Sigmoid colon (tissue), 7 donors: ENCODE data around the gene SECISBP2L. TPM values are rescaled to one million over a fixed set of nuclear protein-coding genes. Genes with fewer than 3 reads are reported as not detected.
"Not testable (repeated sequence)": the region's sequence is repeated elsewhere in the genome, so short reads cannot be mapped to it uniquely, and the experiment has no call there.

Source experiments
- DNase-seq: peaks from one replicate; pipeline ENCODE4 v3.0.0-alpha.2; 2019
- H3K27ac ChIP-seq, 4 donors: fragments of 200-600 bp; sonication (generic); one replicate each; pipeline ENCODE4 v1.5.1; 2016 to 2019; ENCODE audit warnings: mild to moderate bottlenecking in 1 of 4
- H3K27me3 ChIP-seq, 3 donors: fragments of 200-600 bp; sonication (generic); one replicate each; pipeline ENCODE4 v1.5.1; 2019; ENCODE audit warnings: mild to moderate bottlenecking in 1 of 3
- H3K36me3 ChIP-seq, 4 donors: fragments of 200-600 bp; sonication (generic); one replicate each; pipeline ENCODE4 v1.5.1; 2016 to 2019
- H3K4me1 ChIP-seq, 4 donors: fragments of 200-600 bp; sonication (generic); one replicate each; pipeline ENCODE4 v1.5.1; 2017 to 2019
- H3K4me3 ChIP-seq, 4 donors: fragments of 200-600 bp; sonication (generic); one replicate each; pipeline ENCODE4 v1.5.1; 2017 to 2019; ENCODE audit warnings: mild to moderate bottlenecking in 2 of 4, moderate library complexity in 1 of 4
- H3K9me3 ChIP-seq, 4 donors: fragments of 200-600 bp in 3 of 4; sonication (generic) in 3 of 4; one replicate each; pipeline versions ENCODE4 v1.5.1 to v1.6.1; 2013 to 2019
- EP300 ChIP-seq, 4 donors: sonication (generic); formaldehyde crosslinking; IDR thresholded peaks; one replicate each; pipeline ENCODE4 v1.6.1; 2017; ENCODE audit warnings: antibody characterized with exemption in 4 of 4
- POLR2A ChIP-seq, 2 donors: fragments of 450-650 bp; IDR thresholded peaks; one replicate each; pipeline ENCODE4 v1.6.1; 2016; ENCODE audit warnings: antibody characterized with exemption in 2 of 2, mild to moderate bottlenecking in 2 of 2, moderate library complexity in 2 of 2
- POLR2AphosphoS5 ChIP-seq, 4 donors: sonication (generic); formaldehyde crosslinking; IDR thresholded peaks; one replicate each; pipeline ENCODE4 v1.6.1; 2017; ENCODE audit warnings: antibody characterized with exemption in 4 of 4
- WGBS, 2 donors: extraction: QIAGEN DNeasy Blood & Tissue Kit; methylation state at CpG; one replicate each; pipeline ENCODE4 v1.1.7; 2013; 5-methylcytosine and 5-hydroxymethylcytosine counted together
- intact Hi-C: fragments of 100-400 bp; cut with DNase I; formaldehyde crosslinking; loops from one replicate; pipeline ENCODE4 v1.15.1; 2023
- polyA plus RNA-seq, 3 donors: library from polyadenylated mRNA; stranded (reverse); fragments of 200-250 nt; gene quantifications; one replicate each; pipeline ENCODE4 v1.2.3, GENCODE V29; 2013
- total RNA-seq, 4 donors: library from RNA; depleted of rRNA; stranded (reverse); fragments of >200 nt; gene quantifications; one replicate each; pipeline ENCODE4 v1.1.0, GENCODE V29; 2016
- TF ChIP-seq, protein P1 (sequence below), 4 experiments: fragments of 450-650 bp in 3 of 4; fragments of 200-600 bp in 1 of 4; IDR thresholded peaks; one replicate each; pipeline ENCODE4 v1.5.1; 2016 to 2019; ENCODE audit warnings: antibody characterized with exemption in 4 of 4, mild to moderate bottlenecking in 3 of 4, moderate library complexity in 2 of 4
- donor health status: healthy with polysubstance abuse.
- donor health status: Bipolar disorder and iron deficiency.
- donor health status: healthy.

SECISBP2L gene
- total and polyA plus RNA-seq, 7 donors: 7.2 to 47.6 (median 34.1) TPM

DNA sequence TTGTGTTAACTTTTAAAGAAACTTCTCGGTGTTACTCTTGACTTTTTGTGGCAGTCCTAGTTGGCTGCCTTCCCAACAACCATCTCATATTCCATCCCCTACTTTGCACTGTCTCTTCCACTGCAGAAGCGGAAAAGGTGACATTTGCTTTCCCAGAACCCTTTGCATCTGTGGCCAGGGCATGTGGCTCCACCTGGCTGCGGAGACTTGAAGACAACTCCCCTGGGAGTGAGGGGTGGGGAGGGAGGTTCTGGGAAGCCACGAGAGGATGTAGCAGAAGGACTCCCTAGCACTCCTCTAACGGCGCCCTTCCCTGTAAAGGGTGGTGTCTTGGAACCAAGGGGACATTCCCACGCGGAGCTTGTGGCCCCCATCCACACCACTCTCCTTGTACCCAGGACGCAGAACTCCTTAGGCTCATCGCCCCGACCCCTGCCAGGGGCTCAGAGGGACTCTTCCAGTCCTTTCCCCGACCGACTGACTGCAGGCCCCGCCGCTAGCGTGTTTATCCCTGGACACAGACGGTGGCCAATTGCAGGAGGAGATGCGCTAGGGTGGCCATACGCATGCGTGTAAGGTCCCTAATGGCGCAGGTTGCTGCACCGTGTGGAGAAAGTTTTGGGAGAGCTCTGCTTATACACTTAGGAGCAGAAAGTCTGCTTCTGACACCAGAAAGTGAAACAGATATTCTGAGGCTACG, 33.2 kb upstream of the SECISBP2L start:
- Histone ChIP-seq H3K36me3 (no peaks in the 10 kb centered on the region), H3K4me1 (no peaks in the 10 kb centered on the region), H3K9me3 (no peaks in the 10 kb centered on the region), H3K27ac (no peak overlapping the region), H3K4me3 (no peak overlapping the region), H3K27me3 (no peaks in the 10 kb centered on the region)
- intact Hi-C loops: no loop called here
- TF ChIP-seq POLR2AphosphoS5 (IDR thresholded peaks at IDR 0.05) (no peak), POLR2A (IDR thresholded peaks at IDR 0.05) (no peak), EP300 (IDR thresholded peaks at IDR 0.05) (no peak)
- TF ChIP-seq, protein P1, sequence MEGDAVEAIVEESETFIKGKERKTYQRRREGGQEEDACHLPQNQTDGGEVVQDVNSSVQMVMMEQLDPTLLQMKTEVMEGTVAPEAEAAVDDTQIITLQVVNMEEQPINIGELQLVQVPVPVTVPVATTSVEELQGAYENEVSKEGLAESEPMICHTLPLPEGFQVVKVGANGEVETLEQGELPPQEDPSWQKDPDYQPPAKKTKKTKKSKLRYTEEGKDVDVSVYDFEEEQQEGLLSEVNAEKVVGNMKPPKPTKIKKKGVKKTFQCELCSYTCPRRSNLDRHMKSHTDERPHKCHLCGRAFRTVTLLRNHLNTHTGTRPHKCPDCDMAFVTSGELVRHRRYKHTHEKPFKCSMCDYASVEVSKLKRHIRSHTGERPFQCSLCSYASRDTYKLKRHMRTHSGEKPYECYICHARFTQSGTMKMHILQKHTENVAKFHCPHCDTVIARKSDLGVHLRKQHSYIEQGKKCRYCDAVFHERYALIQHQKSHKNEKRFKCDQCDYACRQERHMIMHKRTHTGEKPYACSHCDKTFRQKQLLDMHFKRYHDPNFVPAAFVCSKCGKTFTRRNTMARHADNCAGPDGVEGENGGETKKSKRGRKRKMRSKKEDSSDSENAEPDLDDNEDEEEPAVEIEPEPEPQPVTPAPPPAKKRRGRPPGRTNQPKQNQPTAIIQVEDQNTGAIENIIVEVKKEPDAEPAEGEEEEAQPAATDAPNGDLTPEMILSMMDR (IDR thresholded peaks at IDR 0.05): no peak
- WGBS, 2 donors: 92 to 94% methylated on average over 23 of the region's 23 CpGs
- DNase-seq: no peak

DNA sequence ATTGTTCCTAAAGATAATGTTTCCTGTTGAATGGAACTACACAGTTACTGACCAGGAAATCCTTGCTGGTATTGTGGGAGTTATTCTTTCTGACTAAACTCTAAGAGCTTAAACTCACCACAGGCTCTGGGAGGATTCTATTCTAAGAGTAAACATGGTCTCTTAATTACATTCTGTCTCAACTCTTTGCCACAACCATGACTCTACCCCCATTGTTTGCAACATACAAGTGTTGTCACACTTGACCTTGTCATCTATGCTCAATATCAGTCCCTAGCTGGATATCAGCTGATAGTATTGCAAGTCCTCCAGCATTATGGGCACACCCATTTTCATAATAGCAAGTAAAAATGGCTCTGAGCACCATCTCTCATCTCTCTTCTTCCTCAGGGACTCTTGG, 29.6 kb upstream of the SECISBP2L start:
- no peak for DNase-seq
- H3K27ac ChIP-seq: no peak overlapping the region
- H3K9me3 ChIP-seq: no peaks in the 10 kb centered on the region
- no peaks in the 10 kb centered on the region for H3K36me3 ChIP-seq
- no peak overlapping the region for H3K4me3 ChIP-seq
- H3K4me1 ChIP-seq: no peaks in the 10 kb centered on the region
- TF ChIP-seq EP300 (IDR thresholded peaks at IDR 0.05) (no peak), POLR2AphosphoS5 (IDR thresholded peaks at IDR 0.05) (no peak), POLR2A (IDR thresholded peaks at IDR 0.05) (no peak)
- TF ChIP-seq, protein P1 (IDR thresholded peaks at IDR 0.05): no peak
- H3K27me3 ChIP-seq: no peaks in the 10 kb centered on the region
- intact Hi-C loops: no loop called here

DNA sequence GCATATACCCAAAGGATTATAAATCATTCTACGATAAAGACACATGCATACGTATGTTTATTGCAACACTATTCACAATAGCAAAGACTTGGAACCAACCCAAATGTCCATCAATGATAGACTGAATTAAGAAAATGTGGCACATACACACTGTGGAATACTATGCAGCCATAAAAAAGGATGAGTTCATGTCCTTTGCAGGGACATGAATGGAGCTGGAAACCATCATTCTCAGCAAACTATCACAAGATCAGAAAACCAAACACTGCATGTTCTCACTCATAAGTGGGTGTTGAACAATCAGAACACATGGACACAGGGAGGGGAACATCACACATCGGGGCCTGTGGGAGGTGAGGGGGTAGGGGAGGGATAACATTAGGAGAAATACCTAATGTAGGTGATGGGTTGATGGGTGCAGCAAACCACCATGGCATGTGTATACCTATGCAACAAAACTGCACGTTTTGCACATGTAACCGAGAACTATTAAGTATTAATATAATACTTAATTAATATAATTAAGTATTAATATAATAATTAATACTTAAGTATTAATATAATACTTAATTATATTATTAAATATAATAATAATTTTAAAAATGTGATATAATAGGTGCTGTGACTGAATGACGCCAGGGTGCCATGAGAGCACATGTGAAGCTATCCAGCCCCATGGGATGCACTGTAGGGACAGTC, 28.5 kb upstream of the SECISBP2L start:
- H3K4me1 ChIP-seq, H3K4me3 ChIP-seq, H3K27me3 ChIP-seq, DNase-seq, H3K9me3 ChIP-seq, intact Hi-C loops, H3K27ac ChIP-seq, H3K36me3 ChIP-seq: not testable (repeated sequence)
- 80 to 88% methylated on average over 6 of the region's 6 CpGs for WGBS, 2 donors

DNA sequence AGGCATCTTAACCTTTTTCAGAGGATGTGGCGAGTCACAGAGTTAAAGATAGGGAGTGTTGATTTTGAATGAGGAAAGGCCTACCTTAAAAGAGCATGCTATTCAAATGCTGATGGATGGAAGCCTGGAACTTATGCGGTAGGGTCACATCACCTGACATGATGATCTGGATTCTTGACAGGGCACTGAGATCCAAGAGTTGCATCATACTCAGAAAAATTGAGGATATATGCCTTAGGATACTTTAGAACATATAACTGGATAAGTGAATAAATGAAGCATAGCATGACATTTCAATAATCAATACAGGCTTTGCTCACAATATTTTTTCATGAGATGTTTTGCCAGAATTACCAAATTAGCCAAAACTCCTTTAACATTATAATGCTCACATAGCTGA, 20.1 kb upstream of the SECISBP2L start:
- TF ChIP-seq, protein P1 (IDR thresholded peaks at IDR 0.05): no peak
- TF ChIP-seq POLR2AphosphoS5 (IDR thresholded peaks at IDR 0.05) (no peak), EP300 (IDR thresholded peaks at IDR 0.05) (no peak), POLR2A (IDR thresholded peaks at IDR 0.05) (no peak)
- Histone ChIP-seq H3K27me3 (no peaks in the 10 kb centered on the region), H3K36me3 (no peaks in the 10 kb centered on the region), H3K9me3 (no peaks in the 10 kb centered on the region), H3K27ac (no peak overlapping the region), H3K4me3 (no peak overlapping the region), H3K4me1 (no peaks in the 10 kb centered on the region)
- intact Hi-C loops: no loop called here
- 78 to 81% methylated on average over 2 of the region's 2 CpGs for WGBS, 2 donors
- DNase-seq: no peak

DNA sequence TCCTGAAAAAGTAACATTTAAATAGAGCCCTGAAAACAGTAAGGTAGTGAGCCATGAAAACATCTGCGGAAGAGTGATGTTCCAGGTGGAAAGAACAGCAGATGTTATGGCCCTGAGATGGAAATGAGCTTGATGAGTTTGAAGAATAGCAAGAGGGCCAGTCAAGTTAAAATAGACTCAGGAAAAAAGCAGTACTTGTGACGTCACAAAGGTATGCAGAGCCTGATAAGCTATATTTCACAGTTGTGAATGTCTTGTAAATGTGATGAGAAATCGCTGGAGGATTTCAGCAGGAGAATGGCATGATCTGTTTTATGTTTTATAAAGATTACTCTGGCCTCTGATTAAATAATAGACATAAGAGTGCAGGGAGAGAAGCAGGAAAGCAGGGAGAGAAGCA, 18.6 kb upstream of the SECISBP2L start:
- TF ChIP-seq POLR2AphosphoS5 (IDR thresholded peaks at IDR 0.05): no peak
- TF ChIP-seq EP300 (IDR thresholded peaks at IDR 0.05): no peak
- no peak for TF ChIP-seq POLR2A (IDR thresholded peaks at IDR 0.05)
- TF ChIP-seq, protein P1 (IDR thresholded peaks at IDR 0.05): no peak
- intact Hi-C loops: no loop called here

More for the DNA sequence above, 18.6 kb upstream of the SECISBP2L start:
- 77 to 81% methylated on average over 3 of the region's 3 CpGs for WGBS, 2 donors
- no peaks in the 10 kb centered on the region for H3K27me3 ChIP-seq
- no peak overlapping the region for H3K4me3 ChIP-seq
- no peaks in the 10 kb centered on the region for H3K4me1 ChIP-seq
- no peak for DNase-seq
- no peak overlapping the region for H3K27ac ChIP-seq
- H3K9me3 ChIP-seq: no peaks in the 10 kb centered on the region
- no peaks in the 10 kb centered on the region for H3K36me3 ChIP-seq
